OCI-LY3 (cell line): ENCODE measurements around the gene PRDM4.

ENCODE experiments used
- CTCF ChIP-seq: fragments of 200-600, 300-600 bp; sonication (generic); IDR thresholded peaks from 2 replicates; pipeline ENCODE4 v1.5.1; 2014; ENCODE audit warnings: antibody characterized with exemption, low read length, low read depth
- EZH2phosphoT487 ChIP-seq: fragments of 200-600 bp; shearing (Covaris generic); IDR thresholded peaks from 2 replicates; pipeline ENCODE4 v1.6.1; 2018; ENCODE audit warnings: antibody characterized with exemption, mixed run types, low read depth

- TF ChIP-seq CTCF (no peak), EZH2phosphoT487 (no peak)
These were observed 75.3 kb downstream of the PRDM4 start, which contains the start of gene PWP1 for GRCh38 chr12:107685360-107686248.
